GM12891 (cell line): ENCODE data around the gene DSP.

Source experiments
- DNase-seq: peaks from one replicate; pipeline ENCODE4 v3.0.0; 2011; ENCODE audit warnings: low spot score; ENCODE audit not compliant: insufficient read length
- FAIRE-seq: peaks from 2 replicates; lab custom pipeline; 2011; peaks lifted over from hg19 to GRCh38; lab: Jason Lieb, UNC
- PAX5 ChIP-seq: IDR thresholded peaks from 2 replicates; pipeline ENCODE4 v1.6.1; 2011; ENCODE audit warnings: low read length, moderate library complexity, mild to moderate bottlenecking; ENCODE audit not compliant: insufficient read depth, severe bottlenecking
- POLR2A ChIP-seq: IDR thresholded peaks from 2 replicates; pipeline ENCODE4 v1.6.1; 2011; ENCODE audit warnings: low read depth, low read length, control low read depth
- POLR2AphosphoS5 ChIP-seq: IDR thresholded peaks from 2 replicates; pipeline ENCODE4 v1.6.1; 2011; ENCODE audit warnings: low read depth, low read length, control low read depth
- POU2F2 ChIP-seq: IDR thresholded peaks from 2 replicates; pipeline ENCODE4 v1.6.1; 2011; ENCODE audit warnings: low read depth, mild to moderate bottlenecking, control low read depth, low read length, moderate library complexity
- SPI1 ChIP-seq: IDR thresholded peaks from 2 replicates; pipeline ENCODE4 v1.6.1; 2011; ENCODE audit warnings: low read depth, low read length, control low read depth
- TAF1 ChIP-seq: IDR thresholded peaks from 2 replicates; pipeline ENCODE4 v1.6.1; 2011; ENCODE audit warnings: low read depth, low read length, control low read depth

The DSP gene

GRCh38 chr6:7512320-7512719 is 29.2 kb upstream of the DSP start:
- no peak for FAIRE-seq
- no peak for DNase-seq
- TF ChIP-seq PAX5 (no peak), TAF1 (no peak), POLR2A (no peak), SPI1 (no peak), POLR2AphosphoS5 (no peak), POU2F2 (no peak)

DNA sequence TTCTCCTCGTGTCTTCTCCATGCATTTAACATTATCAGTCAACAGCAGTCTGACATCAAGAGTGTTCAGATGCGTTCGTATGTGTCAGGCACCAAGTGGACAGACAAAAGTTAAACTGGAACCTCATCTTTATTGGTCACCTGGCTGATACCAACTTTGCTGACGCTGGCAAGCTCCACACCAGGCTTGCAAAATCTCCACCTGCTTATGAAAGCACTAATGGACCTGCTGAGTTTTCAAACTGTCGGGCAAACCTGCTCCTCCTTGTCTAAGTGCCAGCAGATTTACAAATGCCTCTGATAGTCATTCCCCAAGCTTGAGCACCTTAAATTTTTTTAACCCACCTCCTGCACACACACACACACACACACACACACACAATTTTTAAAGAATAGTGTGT is 27.9 kb upstream of the DSP start:
- no peak for FAIRE-seq
- TF ChIP-seq SPI1, result no peak
- no peak for TF ChIP-seq PAX5
- TF ChIP-seq POLR2AphosphoS5, result no peak
- no peak for TF ChIP-seq TAF1
- TF ChIP-seq POU2F2, result no peak
- TF ChIP-seq POLR2A, result no peak
- no peak for DNase-seq

DNA sequence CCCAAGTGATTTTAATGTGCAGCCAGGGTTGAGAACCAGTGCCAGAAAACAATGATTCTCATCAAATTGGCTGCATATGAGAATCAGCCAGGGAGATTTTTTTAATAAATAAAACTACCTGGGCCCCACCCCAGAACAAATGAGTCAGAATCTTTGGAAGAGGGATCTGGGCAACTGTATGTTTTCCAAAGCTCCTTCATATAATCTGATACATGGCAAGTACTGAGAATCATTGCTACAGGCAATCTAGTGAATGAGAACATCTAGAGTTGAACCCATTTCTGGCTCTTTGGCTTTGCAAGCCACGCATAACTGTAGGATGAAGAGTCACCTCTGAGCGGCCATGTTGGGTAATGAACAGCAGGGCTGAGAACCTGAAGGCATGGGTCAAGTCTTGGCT is 26.1 kb upstream of the DSP start:
- no peak for FAIRE-seq
- TF ChIP-seq TAF1 (no peak), SPI1 (no peak), PAX5 (no peak), POLR2A (no peak), POU2F2 (no peak), POLR2AphosphoS5 (no peak)
- DNase-seq, result no peak

- TF ChIP-seq PAX5, result no peak
- no peak for TF ChIP-seq POU2F2
- no peak for TF ChIP-seq POLR2A
- no peak for TF ChIP-seq POLR2AphosphoS5
- TF ChIP-seq TAF1, result no peak
- TF ChIP-seq SPI1, result no peak
- DNase-seq, result no peak
- FAIRE-seq, result no peak
These were observed 22.6 kb upstream of the DSP start for GRCh38 chr6:7518877-7519276.

DNA sequence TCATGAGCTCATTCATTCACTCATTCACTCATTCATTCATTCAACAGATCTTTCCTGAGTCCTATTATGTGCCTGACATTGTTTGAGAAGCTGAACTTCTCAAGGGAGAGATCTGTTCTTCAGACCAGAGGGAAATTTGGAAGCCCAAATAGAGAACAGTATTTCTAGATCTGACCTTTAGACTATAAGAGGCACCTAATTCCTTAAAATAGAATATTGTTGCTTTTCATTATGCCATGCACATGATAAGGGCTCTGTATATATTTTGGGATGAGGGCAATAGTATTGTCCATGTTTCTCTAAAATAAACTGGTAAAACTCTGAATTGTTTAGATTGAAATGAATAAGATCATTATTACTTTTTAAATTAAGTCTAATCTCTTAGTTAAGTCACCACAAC is 18.6 kb upstream of the DSP start:
- no peak for FAIRE-seq
- DNase-seq, result no peak
- no peak for TF ChIP-seq PAX5
- no peak for TF ChIP-seq SPI1
- TF ChIP-seq POLR2A, result no peak
- TF ChIP-seq TAF1, result no peak
- TF ChIP-seq POU2F2, result no peak
- no peak for TF ChIP-seq POLR2AphosphoS5

- DNase-seq (no peak), FAIRE-seq (no peak)
- TF ChIP-seq POLR2A (no peak), POU2F2 (no peak), POLR2AphosphoS5 (no peak), SPI1 (no peak), TAF1 (no peak), PAX5 (no peak)
These were observed 17.5 kb upstream of the DSP start for GRCh38 chr6:7523922-7524321.

DNA sequence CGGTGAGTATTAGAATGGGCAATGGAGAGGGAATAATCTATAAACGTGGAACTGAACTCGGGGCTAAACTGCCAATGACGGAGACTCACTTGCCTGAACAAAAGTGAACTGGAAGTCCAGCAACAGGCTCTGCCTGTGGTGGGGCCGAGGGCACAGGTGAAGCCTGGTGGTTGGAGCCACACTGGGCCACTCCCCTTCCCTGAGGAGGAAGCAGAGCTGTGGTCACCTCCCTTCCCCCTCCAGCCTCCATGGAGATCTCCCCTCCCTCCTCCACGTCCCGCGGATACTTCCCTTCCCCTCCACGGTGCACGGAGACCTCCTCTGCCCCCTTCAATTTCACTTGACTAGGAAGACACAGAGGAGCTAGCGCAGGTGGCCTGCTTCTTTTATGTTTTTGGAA is 14.7 kb upstream of the DSP start:
- no peak for DNase-seq
- no peak for TF ChIP-seq TAF1
- no peak for TF ChIP-seq PAX5
- FAIRE-seq, result no peak

DNA sequence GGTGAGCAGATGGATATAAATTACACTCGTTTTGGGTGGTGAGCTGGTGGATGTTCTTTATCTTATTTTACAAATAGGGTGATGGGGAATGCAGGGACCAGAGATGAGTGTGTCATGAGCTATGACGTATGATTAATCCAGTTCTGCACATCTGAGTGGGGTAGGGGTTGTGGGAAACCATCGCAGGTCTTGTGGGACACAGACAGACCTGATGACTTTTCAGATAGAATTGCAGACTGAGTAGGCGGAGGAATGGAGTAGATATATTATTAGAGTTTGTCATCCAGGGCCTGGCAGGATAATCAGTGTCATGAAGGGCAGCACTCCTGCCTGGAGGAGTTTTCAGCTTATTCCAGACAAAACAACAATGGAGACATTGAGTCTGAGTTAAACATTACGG is 12.9 kb upstream of the DSP start:
- no peak for TF ChIP-seq PAX5
- FAIRE-seq, result no peak
- no peak for DNase-seq

GRCh38 chr6:7529141-7529540 is 12.3 kb upstream of the DSP start:
- DNase-seq (no peak), FAIRE-seq (no peak)
- TF ChIP-seq POLR2AphosphoS5, result no peak
- no peak for TF ChIP-seq POLR2A
- TF ChIP-seq POU2F2, result no peak
- TF ChIP-seq PAX5, result no peak
- no peak for TF ChIP-seq TAF1
- TF ChIP-seq SPI1, result no peak

DNA sequence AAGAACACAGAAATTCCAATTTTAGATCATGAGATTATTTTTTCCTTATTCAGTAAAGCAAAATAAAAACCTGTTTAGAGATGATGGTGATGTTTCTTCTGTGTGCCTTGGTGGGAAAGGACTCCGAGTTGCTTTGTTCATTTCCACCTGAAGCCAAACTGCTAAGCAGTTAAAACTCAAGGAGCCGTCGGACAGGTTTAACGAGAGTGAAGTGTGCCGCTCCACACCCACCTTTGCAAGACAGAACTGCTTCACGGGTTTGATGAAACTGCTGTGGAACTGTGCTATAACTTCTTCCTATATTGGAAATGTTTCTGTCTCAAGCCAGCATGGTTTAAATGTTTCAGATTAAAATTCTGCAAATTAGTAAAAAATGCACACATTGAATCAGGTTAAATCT is 9.2 kb upstream of the DSP start:
- DNase-seq (no peak), FAIRE-seq (no peak)
- TF ChIP-seq PAX5 (no peak), TAF1 (no peak), POU2F2 (no peak), POLR2A (no peak), POLR2AphosphoS5 (no peak), SPI1 (no peak)

GRCh38 chr6:7532821-7533220 is 8.7 kb upstream of the DSP start:
- no peak for TF ChIP-seq SPI1
- TF ChIP-seq PAX5, result no peak
- no peak for TF ChIP-seq POLR2AphosphoS5
- no peak for TF ChIP-seq TAF1
- no peak for TF ChIP-seq POLR2A
- no peak for TF ChIP-seq POU2F2
- FAIRE-seq (no peak), DNase-seq (no peak)
